CD4-positive, CD25-positive, alpha-beta regulatory T cell (primary cell): ENCODE results near the gene NUP160. TPM values are rescaled to one million over a fixed set of nuclear protein-coding genes. Genes with fewer than 3 reads are reported as not detected.
"Not testable (repeated sequence)": the region's sequence is repeated elsewhere in the genome, so short reads cannot be mapped to it uniquely, and the experiment has no call there.

Source experiments
- ATAC-seq, 2 donors: fragments of 150-1000 bp; cut with Tn5 transposase; one replicate each; pipeline ENCODE4 v1.10.0; 2021; ENCODE audit warnings: low read depth in 2 of 2, moderate number of reproducible peaks in 2 of 2, moderate library complexity in 1 of 2
- DNase-seq, 3 donors: peaks; one replicate each; pipeline versions ENCODE4 v3.0.0 to v3.0.0-alpha.2; 2012 to 2022; ENCODE audit warnings: mixed read lengths in 1 of 3
- H3K27ac ChIP-seq: one replicate; pipeline ENCODE4 v1.7.0; 2013; ENCODE audit warnings: mild to moderate bottlenecking, low read length; ENCODE audit not compliant: insufficient read depth, poor library complexity, severe bottlenecking
- H3K27me3 ChIP-seq: one replicate; pipeline ENCODE4 v1.7.0; 2013; ENCODE audit warnings: low read length; ENCODE audit not compliant: control insufficient read depth, insufficient read depth
- H3K36me3 ChIP-seq: one replicate; pipeline ENCODE4 v1.7.0; 2013; ENCODE audit warnings: mild to moderate bottlenecking, low read length, moderate library complexity; ENCODE audit not compliant: control insufficient read depth, insufficient read depth
- H3K4me1 ChIP-seq: 2 replicates; pipeline ENCODE4 v1.7.0; 2013; ENCODE audit warnings: mild to moderate bottlenecking, low read length; ENCODE audit not compliant: insufficient read depth, control insufficient read depth, poor library complexity, severe bottlenecking
- H3K4me3 ChIP-seq: one replicate; pipeline ENCODE4 v1.7.0; 2013; ENCODE audit warnings: low read depth, mild to moderate bottlenecking, low read length, moderate library complexity
- H3K9me3 ChIP-seq, 2 experiments: 1 replicate in 1 of 2; 2 replicates in 1 of 2; pipeline ENCODE4 v1.7.0; 2013; ENCODE audit warnings: low read length in 2 of 2, mild to moderate bottlenecking in 1 of 2, moderate library complexity in 1 of 2; ENCODE audit not compliant: control insufficient read depth in 2 of 2
- H3K27ac Mint-ChIP-seq, 3 donors: one replicate each; pipeline ENCODE4 v1.8.0; 2020 to 2022; ENCODE audit warnings: mild to moderate bottlenecking in 3 of 3, mixed read lengths in 3 of 3, moderate library complexity in 2 of 3
- H3K27me3 Mint-ChIP-seq: one replicate; pipeline ENCODE4 v1.8.0; 2022; ENCODE audit warnings: mild to moderate bottlenecking, mixed read lengths
- H3K36me3 Mint-ChIP-seq: one replicate; pipeline ENCODE4 v1.8.0; 2020; ENCODE audit warnings: mixed read lengths
- H3K4me1 Mint-ChIP-seq, 4 donors: one replicate each; pipeline ENCODE4 v1.8.0; 2020 to 2022; ENCODE audit warnings: mixed read lengths in 4 of 4, mild to moderate bottlenecking in 1 of 4
- H3K4me3 Mint-ChIP-seq, 4 donors: one replicate each; pipeline ENCODE4 v1.8.0; 2020 to 2022; ENCODE audit warnings: mild to moderate bottlenecking in 4 of 4, mixed read lengths in 4 of 4, moderate library complexity in 3 of 4
- H3K9me3 Mint-ChIP-seq, 7 donors: one replicate each; pipeline ENCODE4 v1.8.0; 2020 to 2022; ENCODE audit warnings: mixed read lengths in 7 of 7, mild to moderate bottlenecking in 3 of 7, moderate library complexity in 2 of 7
- polyA plus RNA-seq, 4 donors: library from polyadenylated mRNA; unstranded; fragments of 300-500 nt; fragmentation: Illumina TruSeq; gene quantifications; one replicate each; pipeline ENCODE4 v1.2.3, GENCODE V29; 2021
- total RNA-seq: library from RNA; stranded (reverse); gene quantifications from one replicate; pipeline ENCODE4 v1.2.3, GENCODE V29; 2022

NUP160 gene
- total and polyA plus RNA-seq, 5 donors from 2014 or later = 23.5 to 43.0 (median 25.0) TPM

GRCh38 chr11:47886096-47886495, 37.9 kb upstream of the NUP160 start:
- Histone ChIP-seq H3K27me3 (no peaks in the 10 kb centered on the region), H3K4me1 (peaks cover 18% of the 10 kb centered on the region), H3K4me3 (peak overlapping the region; percentile 58), H3K9me3 (no peaks in the 10 kb centered on the region), H3K27ac (peak overlapping the region; percentile 49), H3K36me3 (no peaks in the 10 kb centered on the region)
- peaks cover 13% of the 10 kb centered on the region for H3K27me3 Mint-ChIP-seq
- peak in 2 of 3 donors; percentile 23 to 92 for DNase-seq
- H3K27ac Mint-ChIP-seq = peak overlapping the region; percentile 80 to 93 (median 89)
- peak; percentile 62 to 84 for ATAC-seq
- H3K4me1 Mint-ChIP-seq = peaks cover 12 to 56% (median 32%) of the 10 kb centered on the region in 4 donors
- H3K9me3 Mint-ChIP-seq = peaks cover 0 to 2% (median 0%) of the 10 kb centered on the region in 7 donors
- no peaks in the 10 kb centered on the region for H3K36me3 Mint-ChIP-seq
- peak overlapping the region; percentile 46 to 71 (median 54) for H3K4me3 Mint-ChIP-seq

DNA sequence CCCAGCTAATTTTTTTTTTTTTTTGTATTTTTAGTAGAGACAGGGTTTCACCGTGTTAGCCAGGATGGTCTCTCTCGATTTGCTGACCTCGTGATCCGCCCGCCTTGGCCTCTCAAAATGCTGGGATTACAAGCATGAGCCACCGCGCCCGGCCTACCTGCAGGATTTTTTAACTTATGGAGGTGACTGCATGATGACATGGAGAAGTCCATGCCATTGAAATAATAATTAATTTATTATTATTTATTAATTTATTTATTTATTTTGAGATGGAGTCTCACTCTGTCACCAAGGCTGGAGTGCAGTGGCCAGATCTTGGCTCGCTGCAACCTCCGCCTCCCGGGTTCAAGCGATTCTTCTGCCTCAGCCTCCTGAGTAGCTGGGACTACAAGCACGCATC, 34.3 kb upstream of the NUP160 start:
- H3K9me3 ChIP-seq, H3K4me3 ChIP-seq, H3K36me3 Mint-ChIP-seq, H3K27me3 ChIP-seq, ATAC-seq, H3K36me3 ChIP-seq, H3K27me3 Mint-ChIP-seq, H3K27ac Mint-ChIP-seq, H3K27ac ChIP-seq, H3K4me3 Mint-ChIP-seq, DNase-seq, H3K9me3 Mint-ChIP-seq: not testable (repeated sequence)
- H3K4me1 Mint-ChIP-seq = peaks cover 6 to 31% (median 11%) of the 10 kb centered on the region in 4 donors
- peaks cover 11% of the 10 kb centered on the region for H3K4me1 ChIP-seq

DNA sequence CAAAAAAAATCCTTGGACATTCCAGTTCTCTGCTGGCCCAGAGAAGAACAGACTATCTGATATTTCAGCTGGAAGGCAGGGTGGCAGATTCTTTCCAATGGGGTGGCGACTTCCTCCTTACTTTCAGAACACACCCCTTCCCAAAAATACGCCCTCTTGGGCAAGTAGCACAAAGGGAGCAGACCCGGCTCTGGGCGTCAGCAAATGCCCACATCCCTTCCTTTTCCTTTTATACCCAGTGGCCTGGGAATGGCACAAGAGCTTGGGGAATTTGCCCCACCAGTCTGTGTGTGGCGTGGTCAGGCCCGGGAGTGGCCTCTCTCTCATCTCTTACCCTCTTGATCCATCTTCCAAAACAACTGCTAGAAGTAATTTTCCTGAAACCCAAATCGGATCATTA, 33.0 kb upstream of the NUP160 start:
- H3K4me1 ChIP-seq = peaks cover 9% of the 10 kb centered on the region
- no peak overlapping the region for H3K4me3 ChIP-seq
- DNase-seq (no peak), ATAC-seq (no peak)
- no peaks in the 10 kb centered on the region for H3K36me3 ChIP-seq
- H3K27ac ChIP-seq = no peak overlapping the region
- Mint-ChIP-seq H3K9me3 (peaks cover 0 to 8% (median 5%) of the 10 kb centered on the region in 7 donors), H3K36me3 (peaks cover 5% of the 10 kb centered on the region), H3K27ac (no peak overlapping the region), H3K27me3 (peaks cover 4% of the 10 kb centered on the region), H3K4me3 (no peak overlapping the region), H3K4me1 (peaks cover 4 to 22% (median 10%) of the 10 kb centered on the region in 4 donors)
- H3K9me3 ChIP-seq = peaks cover 2 to 6% of the 10 kb centered on the region in 2 experiments
- H3K27me3 ChIP-seq = no peaks in the 10 kb centered on the region

GRCh38 chr11:47879259-47880158, 31.4 kb upstream of the NUP160 start:
- no peak overlapping the region for H3K27ac Mint-ChIP-seq
- no peak overlapping the region for H3K4me3 Mint-ChIP-seq
- no peak overlapping the region for H3K27ac ChIP-seq

DNA sequence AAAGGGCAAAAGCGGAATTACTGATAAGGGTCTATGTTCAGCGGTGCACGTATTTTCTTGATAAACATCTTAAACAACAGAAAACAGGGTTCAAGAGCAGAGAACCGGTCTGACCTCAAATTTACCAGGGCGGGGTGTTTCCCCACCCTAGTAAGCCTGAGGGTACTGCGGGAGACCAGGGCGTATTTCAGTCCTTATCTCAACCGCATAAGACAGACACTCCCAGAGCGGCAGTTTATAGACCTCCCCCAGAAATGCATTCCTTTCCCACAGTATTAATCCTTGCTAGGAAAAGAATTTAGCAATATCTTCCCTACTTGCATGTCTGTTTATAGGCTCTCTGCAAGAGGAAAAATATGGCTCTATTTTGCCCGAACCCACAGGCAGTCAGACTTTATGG, 27.7 kb upstream of the NUP160 start:
- not testable (repeated sequence) for ATAC-seq, H3K4me1 Mint-ChIP-seq, H3K4me1 ChIP-seq, H3K4me3 ChIP-seq, H3K36me3 Mint-ChIP-seq, H3K27me3 ChIP-seq, H3K4me3 Mint-ChIP-seq, H3K27ac ChIP-seq, H3K36me3 ChIP-seq, DNase-seq
- Mint-ChIP-seq H3K27me3 (peaks cover 15% of the 10 kb centered on the region), H3K27ac (peak overlapping the region in 1 of 3 donors; percentile 56), H3K9me3 (peaks cover 0 to 19% (median 8%) of the 10 kb centered on the region in 7 donors)
- peaks cover 8 to 15% of the 10 kb centered on the region in 2 experiments for H3K9me3 ChIP-seq

More at GRCh38 chr11:47879259-47880158, 31.4 kb upstream of the NUP160 start:
- no peak for ATAC-seq
- Mint-ChIP-seq H3K4me1 (peaks cover 0 to 6% (median 3%) of the 10 kb centered on the region in 4 donors), H3K27me3 (peaks cover 4% of the 10 kb centered on the region), H3K36me3 (peaks cover 5% of the 10 kb centered on the region), H3K9me3 (peaks cover 0 to 16% (median 5%) of the 10 kb centered on the region in 7 donors)
- H3K4me3 ChIP-seq = no peak overlapping the region
- no peaks in the 10 kb centered on the region for H3K36me3 ChIP-seq
- no peaks in the 10 kb centered on the region for H3K27me3 ChIP-seq
- H3K9me3 ChIP-seq = peaks cover 8 to 15% of the 10 kb centered on the region in 2 experiments
- no peaks in the 10 kb centered on the region for H3K4me1 ChIP-seq
- peak in 1 of 3 donors; percentile 27 for DNase-seq

DNA sequence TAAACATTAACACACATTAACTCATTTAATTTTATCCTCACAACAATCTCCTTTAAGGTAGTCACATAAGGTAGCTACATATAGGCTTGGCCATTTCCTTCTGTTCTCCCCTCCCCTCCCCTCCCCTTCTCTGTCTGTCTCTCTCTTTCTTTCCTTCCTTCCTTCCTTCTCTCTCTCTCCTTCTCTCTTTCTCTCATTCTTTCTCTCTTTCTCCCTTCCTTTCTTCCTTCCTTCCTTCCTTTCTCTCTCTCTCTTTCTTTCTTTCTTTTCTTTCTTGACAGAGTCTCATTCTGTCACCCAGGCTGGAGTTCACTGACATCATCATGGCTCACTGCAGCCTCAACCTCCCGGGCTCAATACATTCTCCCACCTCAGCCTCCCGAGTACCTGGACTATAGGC, 22.3 kb upstream of the NUP160 start:
- DNase-seq (no peak), ATAC-seq (no peak)
- no peaks in the 10 kb centered on the region for H3K4me1 Mint-ChIP-seq
- Histone ChIP-seq H3K9me3 (peaks cover 0 to 2% of the 10 kb centered on the region in 2 experiments), H3K36me3 (no peaks in the 10 kb centered on the region), H3K4me1 (no peaks in the 10 kb centered on the region), H3K4me3 (no peak overlapping the region), H3K27me3 (no peaks in the 10 kb centered on the region), H3K27ac (no peak overlapping the region)
- H3K4me3 Mint-ChIP-seq = no peak overlapping the region
- peaks cover 4% of the 10 kb centered on the region for H3K36me3 Mint-ChIP-seq
- H3K9me3 Mint-ChIP-seq = peaks cover 0 to 6% (median 3%) of the 10 kb centered on the region in 7 donors
- no peak overlapping the region for H3K27ac Mint-ChIP-seq
- peaks cover 10% of the 10 kb centered on the region for H3K27me3 Mint-ChIP-seq

DNA sequence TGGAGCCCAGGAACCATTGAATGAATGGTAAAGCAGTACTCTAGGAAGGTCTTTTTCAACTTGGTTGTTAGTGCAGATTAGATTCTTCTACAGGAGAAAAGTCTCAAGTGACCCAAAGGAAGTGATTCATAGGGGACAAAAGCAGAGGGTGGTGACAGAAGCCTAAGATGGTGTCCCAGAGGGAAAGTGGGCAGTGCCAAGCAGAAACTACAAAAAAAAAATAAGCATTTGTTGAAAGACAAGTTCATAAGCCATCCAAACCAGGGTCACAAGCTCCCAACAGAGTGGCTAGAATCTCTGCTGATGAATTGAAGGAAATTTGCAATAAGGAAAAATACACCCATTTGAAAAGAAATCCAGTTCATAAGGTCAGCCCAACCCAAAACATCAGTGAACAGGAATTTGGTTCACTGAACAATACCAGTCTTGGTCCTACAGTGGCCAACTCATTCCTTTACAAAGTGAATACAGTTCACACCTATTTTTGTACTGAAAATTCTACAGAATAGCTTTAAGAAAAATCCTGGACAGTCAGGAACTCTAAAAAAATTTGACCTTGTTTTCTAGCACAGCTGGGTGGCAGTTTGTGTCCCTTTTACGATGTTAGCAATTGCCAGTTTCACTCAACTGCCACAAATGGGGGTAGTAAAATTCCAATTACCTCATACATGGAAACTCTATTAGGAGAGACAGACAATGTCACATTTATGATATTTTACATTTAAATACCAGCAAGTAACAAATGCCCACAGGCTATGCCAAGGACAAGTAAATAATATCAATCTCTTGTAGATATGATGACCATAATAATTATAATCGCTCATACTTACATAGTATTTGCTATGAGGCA, 21.6 kb upstream of the NUP160 start:
- Mint-ChIP-seq H3K9me3 (peaks cover 0 to 6% (median 3%) of the 10 kb centered on the region in 7 donors), H3K27ac (no peak overlapping the region), H3K36me3 (peaks cover 4% of the 10 kb centered on the region), H3K4me3 (no peak overlapping the region), H3K4me1 (peaks cover 0 to 3% (median 0%) of the 10 kb centered on the region in 4 donors), H3K27me3 (peaks cover 10% of the 10 kb centered on the region)
- Histone ChIP-seq H3K27me3 (no peaks in the 10 kb centered on the region), H3K27ac (no peak overlapping the region), H3K4me1 (no peaks in the 10 kb centered on the region), H3K36me3 (no peaks in the 10 kb centered on the region), H3K9me3 (no peaks in the 10 kb centered on the region), H3K4me3 (no peak overlapping the region)
- ATAC-seq (no peak), DNase-seq (no peak)
